GM12801 (cell line): ENCODE results near the gene PLEKHJ1.

Experiments
- TF ChIP-seq, protein P1 (sequence below): IDR thresholded peaks from one replicate; pipeline ENCODE4 v1.5.1; 2011; ENCODE audit warnings: control low read depth; ENCODE audit not compliant: insufficient read length; ENCODE audit errors: extremely low read depth

PLEKHJ1 gene

DNA sequence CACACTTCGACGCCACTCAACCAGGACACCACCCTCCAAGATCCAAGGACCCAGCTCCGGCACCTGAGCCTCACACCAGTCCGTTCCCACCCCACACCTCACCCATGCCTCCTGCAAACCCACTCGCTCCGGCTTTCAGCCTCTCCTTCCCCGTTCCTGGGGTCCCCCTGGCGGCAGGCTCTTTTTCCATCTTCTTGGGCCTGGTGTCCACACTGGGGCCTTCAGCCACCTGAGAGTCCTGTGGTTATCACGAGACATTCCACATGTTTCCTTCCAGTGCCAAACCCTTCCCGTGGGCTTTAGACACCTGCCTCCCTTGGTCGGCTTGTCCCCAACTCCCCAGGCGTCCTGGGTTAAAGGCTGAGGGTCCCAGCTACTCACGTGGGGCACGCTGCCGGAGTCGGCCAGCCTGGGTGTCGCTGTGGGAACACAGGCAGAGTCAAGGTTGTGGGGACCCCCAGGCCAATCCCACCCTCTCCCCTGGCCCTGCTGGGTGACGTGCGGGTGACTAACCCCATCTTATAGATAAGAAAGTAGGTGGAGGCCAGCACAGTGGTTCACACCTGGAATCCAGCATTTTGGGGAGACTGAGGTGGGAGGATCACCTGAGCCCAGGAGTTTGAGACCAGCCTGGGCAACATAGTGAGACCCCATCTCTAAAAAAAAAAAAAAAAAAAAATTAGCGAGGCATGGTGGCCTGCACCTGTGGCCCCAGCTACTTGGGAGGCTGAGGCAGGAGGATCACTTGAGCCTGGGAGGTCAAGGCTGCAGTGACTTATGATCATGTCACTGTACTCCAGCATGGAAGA is 18.1 kb upstream of the PLEKHJ1 start:
- TF ChIP-seq, protein P1, sequence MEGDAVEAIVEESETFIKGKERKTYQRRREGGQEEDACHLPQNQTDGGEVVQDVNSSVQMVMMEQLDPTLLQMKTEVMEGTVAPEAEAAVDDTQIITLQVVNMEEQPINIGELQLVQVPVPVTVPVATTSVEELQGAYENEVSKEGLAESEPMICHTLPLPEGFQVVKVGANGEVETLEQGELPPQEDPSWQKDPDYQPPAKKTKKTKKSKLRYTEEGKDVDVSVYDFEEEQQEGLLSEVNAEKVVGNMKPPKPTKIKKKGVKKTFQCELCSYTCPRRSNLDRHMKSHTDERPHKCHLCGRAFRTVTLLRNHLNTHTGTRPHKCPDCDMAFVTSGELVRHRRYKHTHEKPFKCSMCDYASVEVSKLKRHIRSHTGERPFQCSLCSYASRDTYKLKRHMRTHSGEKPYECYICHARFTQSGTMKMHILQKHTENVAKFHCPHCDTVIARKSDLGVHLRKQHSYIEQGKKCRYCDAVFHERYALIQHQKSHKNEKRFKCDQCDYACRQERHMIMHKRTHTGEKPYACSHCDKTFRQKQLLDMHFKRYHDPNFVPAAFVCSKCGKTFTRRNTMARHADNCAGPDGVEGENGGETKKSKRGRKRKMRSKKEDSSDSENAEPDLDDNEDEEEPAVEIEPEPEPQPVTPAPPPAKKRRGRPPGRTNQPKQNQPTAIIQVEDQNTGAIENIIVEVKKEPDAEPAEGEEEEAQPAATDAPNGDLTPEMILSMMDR: no peak

DNA sequence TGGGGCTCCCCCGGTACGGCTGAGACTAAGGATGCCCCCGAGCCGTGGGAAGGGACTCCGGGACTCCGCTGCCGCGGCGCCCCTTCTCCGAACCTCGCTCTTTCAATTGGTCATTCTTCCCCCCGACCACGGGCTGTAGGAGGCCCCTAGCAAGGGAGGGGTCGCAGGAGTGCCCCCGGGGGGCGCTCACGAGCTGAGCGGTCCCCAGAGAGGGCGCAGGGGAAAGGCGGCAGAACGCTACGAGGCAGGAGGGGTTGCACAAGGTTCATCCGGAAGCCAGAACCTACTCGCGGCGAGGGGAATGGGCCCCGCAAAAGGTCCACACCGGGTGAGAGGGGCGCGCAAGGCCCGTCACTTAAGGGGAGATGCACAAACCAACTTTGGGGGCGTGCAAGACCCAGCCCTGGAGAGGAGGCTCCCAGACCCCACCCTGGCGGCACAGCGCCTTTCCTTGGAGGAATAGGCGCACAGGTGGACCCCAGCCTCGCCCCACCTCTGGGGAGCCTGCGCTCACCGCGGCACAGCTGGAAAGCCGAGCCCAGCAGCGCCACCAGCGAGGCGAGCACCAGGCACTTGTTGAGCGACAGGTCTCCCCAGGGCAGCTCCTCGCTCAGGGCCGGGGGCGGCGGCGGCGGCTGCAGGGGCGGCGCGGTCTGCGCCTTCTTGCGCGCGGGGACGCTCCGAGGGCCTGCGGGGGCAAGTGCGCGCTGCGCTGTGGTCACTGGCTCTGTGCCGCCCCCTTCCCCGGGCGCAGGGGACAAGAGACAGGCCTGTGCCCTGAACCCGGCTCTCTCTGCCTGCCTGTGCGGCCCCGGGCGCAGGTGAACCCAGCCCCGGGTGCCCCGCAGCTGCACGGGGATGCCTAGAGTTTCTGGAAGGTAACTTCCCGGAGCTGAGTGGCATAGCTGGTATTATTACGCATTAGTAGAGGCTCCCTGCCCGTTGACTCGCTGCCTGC is 17.3 kb upstream of the PLEKHJ1 start:
- TF ChIP-seq, protein P1: no peak

- TF ChIP-seq, protein P1: no peak
Observed at GRCh38 chr19:2252797-2253105, 16.6 kb upstream of the PLEKHJ1 start.

- TF ChIP-seq, protein P1: no peak
Observed at GRCh38 chr19:2252055-2252796, 16.1 kb upstream of the PLEKHJ1 start.

DNA sequence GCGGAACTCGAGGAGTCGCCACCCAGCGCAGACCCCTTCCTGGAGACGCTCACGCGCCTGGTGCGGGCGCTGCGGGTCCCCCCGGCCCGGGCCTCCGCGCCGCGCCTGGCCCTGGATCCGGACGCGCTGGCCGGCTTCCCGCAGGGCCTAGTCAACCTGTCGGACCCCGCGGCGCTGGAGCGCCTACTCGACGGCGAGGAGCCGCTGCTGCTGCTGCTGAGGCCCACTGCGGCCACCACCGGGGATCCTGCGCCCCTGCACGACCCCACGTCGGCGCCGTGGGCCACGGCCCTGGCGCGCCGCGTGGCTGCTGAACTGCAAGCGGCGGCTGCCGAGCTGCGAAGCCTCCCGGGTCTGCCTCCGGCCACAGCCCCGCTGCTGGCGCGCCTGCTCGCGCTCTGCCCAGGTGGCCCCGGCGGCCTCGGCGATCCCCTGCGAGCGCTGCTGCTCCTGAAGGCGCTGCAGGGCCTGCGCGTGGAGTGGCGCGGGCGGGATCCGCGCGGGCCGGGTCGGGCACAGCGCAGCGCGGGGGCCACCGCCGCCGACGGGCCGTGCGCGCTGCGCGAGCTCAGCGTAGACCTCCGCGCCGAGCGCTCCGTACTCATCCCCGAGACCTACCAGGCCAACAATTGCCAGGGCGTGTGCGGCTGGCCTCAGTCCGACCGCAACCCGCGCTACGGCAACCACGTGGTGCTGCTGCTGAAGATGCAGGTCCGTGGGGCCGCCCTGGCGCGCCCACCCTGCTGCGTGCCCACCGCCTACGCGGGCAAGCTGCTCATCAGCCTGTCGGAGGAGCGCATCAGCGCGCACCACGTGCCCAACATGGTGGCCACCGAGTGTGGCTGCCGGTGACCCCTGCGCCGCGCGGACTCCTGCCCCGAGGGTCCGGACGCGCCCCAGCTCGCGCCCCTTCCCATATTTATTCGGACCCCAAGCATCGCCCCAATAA is 15.3 kb upstream of the PLEKHJ1 start:
- TF ChIP-seq, protein P1: no peak

DNA sequence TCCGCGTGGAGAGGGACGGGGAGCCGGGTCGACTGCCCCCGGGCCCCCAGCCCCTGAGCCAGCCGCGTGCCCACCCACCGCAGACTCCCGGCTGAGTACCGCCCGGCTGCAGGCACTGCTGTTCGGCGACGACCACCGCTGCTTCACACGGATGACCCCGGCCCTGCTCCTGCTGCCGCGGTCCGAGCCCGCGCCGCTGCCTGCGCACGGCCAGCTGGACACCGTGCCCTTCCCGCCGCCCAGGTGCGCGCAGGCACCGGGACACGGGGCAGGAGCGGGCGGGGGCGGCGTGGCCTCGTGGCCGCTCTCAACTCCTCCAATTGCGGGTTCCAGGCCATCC is 14.6 kb upstream of the PLEKHJ1 start:
- TF ChIP-seq, protein P1: no peak
